Endothelial cell of umbilical vein (primary cell): Measurements from ENCODE around the gene PPP1R9A. TPM values are rescaled to one million over a fixed set of nuclear protein-coding genes. Genes with fewer than 3 reads are reported as not detected.

Source experiments
- BruUV-seq: library from RNA; stranded (reverse); fragments of 400-500 nt; replicated peaks from 2 replicates; lab custom pipeline; 2021; lab: Mats Ljungman, UMichigan
- CTCF ChIA-PET: fragments of 300-600, 350-600 bp; sonication (Branson Sonifier 250); formaldehyde crosslinking; loops from one replicate; lab custom pipeline; 2021; ENCODE audit warnings: antibody characterized with exemption, inconsistent platforms; lab: Charles Lee
- POLR2A ChIA-PET: fragments of 300-600, 350-600 bp; sonication (Branson Sonifier 250); formaldehyde crosslinking; loops from one replicate; lab custom pipeline; 2021; ENCODE audit warnings: antibody characterized with exemption, inconsistent platforms; lab: Charles Lee
- DNase-seq: peaks from one replicate; pipeline ENCODE4 v3.0.0-alpha.2; 2011; ENCODE audit warnings: low read depth, low spot score
- FAIRE-seq: peaks from 2 replicates; lab custom pipeline; 2011; peaks lifted over from hg19 to GRCh38; lab: Jason Lieb, UNC
- H2AFZ ChIP-seq: 2 replicates; pipeline ENCODE4 v1.6.0; 2012; ENCODE audit warnings: low read depth, low read length, control low read depth, inconsistent platforms
- H3K27ac ChIP-seq: 2 replicates; pipeline ENCODE4 v1.5.1; 2011; ENCODE audit warnings: low read depth, mild to moderate bottlenecking, control low read depth, low read length, moderate library complexity; ENCODE audit not compliant: insufficient read depth
- H3K27me3 ChIP-seq, 2 experiments: 2 replicates each; pipeline versions ENCODE4 v1.6.0 to v1.6.1; 2011; ENCODE audit warnings: low read length in 2 of 2, mixed read lengths in 1 of 2; ENCODE audit not compliant: control insufficient read depth in 2 of 2, insufficient read depth in 2 of 2
- H3K36me3 ChIP-seq, 2 experiments: 2 replicates in 1 of 2; 3 replicates in 1 of 2; pipeline ENCODE4 v1.5.1; 2011; ENCODE audit warnings: low read length in 2 of 2, mild to moderate bottlenecking in 1 of 2, moderate library complexity in 1 of 2; ENCODE audit not compliant: control insufficient read depth in 2 of 2, insufficient read depth in 2 of 2; ENCODE audit errors: extremely low read depth in 1 of 2
- H3K4me1 ChIP-seq: 3 replicates; pipeline ENCODE4 v1.5.1; 2011; ENCODE audit warnings: mild to moderate bottlenecking, low read length; ENCODE audit not compliant: control insufficient read depth, insufficient read depth; ENCODE audit errors: extremely low read depth
- H3K4me2 ChIP-seq: 2 replicates; pipeline ENCODE4 v1.6.1; 2011; ENCODE audit warnings: low read length, control low read depth, mixed read lengths; ENCODE audit not compliant: insufficient read depth
- H3K4me3 ChIP-seq, 3 experiments: fragments of 200-600 bp in 1 of 3; sonication (generic), shearing (Covaris generic) in 1 of 3; replicated peaks in 1 of 3; 2 replicates each; pipeline ENCODE4 v1.5.1; 2011 to 2016; ENCODE audit warnings: control low read depth in 3 of 3, low read length in 3 of 3, mild to moderate bottlenecking in 2 of 3, inconsistent platforms in 1 of 3, low read depth in 1 of 3, moderate library complexity in 1 of 3; ENCODE audit not compliant: insufficient read depth in 1 of 3
- H3K79me2 ChIP-seq: 2 replicates; pipeline ENCODE4 v1.6.0; 2012; ENCODE audit warnings: low read length, inconsistent platforms; ENCODE audit not compliant: control insufficient read depth, insufficient read depth
- H3K9ac ChIP-seq: replicated peaks from 2 replicates; pipeline ENCODE3; 2011; ENCODE audit warnings: low read length, control low read depth; ENCODE audit not compliant: insufficient read depth; ENCODE audit errors: extremely low read depth
- H3K9me1 ChIP-seq: replicated peaks from 3 replicates; pipeline ENCODE4 v1.6.0; 2011; ENCODE audit warnings: mild to moderate bottlenecking, low read length; ENCODE audit not compliant: control insufficient read depth, insufficient read depth; ENCODE audit errors: extremely low read depth
- H3K9me3 ChIP-seq: replicated peaks from 2 replicates; pipeline ENCODE4 v1.5.1; 2012; ENCODE audit warnings: low read length, inconsistent platforms; ENCODE audit not compliant: control insufficient read depth, insufficient read depth
- H4K20me1 ChIP-seq: replicated peaks from 2 replicates; pipeline ENCODE3; 2011; ENCODE audit warnings: mild to moderate bottlenecking, low read length; ENCODE audit not compliant: control insufficient read depth, insufficient read depth; ENCODE audit errors: extremely low read depth
- EZH2 ChIP-seq: IDR thresholded peaks from 2 replicates; pipeline ENCODE4 v1.6.1; 2012; ENCODE audit warnings: borderline replicate concordance, low read depth, mild to moderate bottlenecking, moderate library complexity, low read length, inconsistent platforms; ENCODE audit not compliant: severe bottlenecking
- FOS ChIP-seq: IDR thresholded peaks from 2 replicates; pipeline ENCODE4 v1.6.1; 2011; ENCODE audit warnings: mild to moderate bottlenecking, low read length, moderate library complexity, borderline replicate concordance; ENCODE audit not compliant: insufficient read depth
- GATA2 ChIP-seq: IDR thresholded peaks from 2 replicates; pipeline ENCODE4 v1.7.0; 2011; ENCODE audit warnings: low read depth, mild to moderate bottlenecking, moderate library complexity, mixed read lengths, low read length; ENCODE audit not compliant: insufficient read length, insufficient read depth
- JUN ChIP-seq: IDR thresholded peaks from 2 replicates; pipeline ENCODE4 v1.6.1; 2011; ENCODE audit warnings: borderline replicate concordance, low read depth; ENCODE audit not compliant: insufficient read length, insufficient read depth
- MYC ChIP-seq: IDR thresholded peaks from one replicate; pipeline ENCODE4 v1.6.1; 2011; ENCODE audit warnings: mild to moderate bottlenecking, low read depth, low read length
- POLR2A ChIP-seq: IDR thresholded peaks from 2 replicates; pipeline ENCODE4 v1.6.1; 2012; ENCODE audit warnings: low read depth, mild to moderate bottlenecking, control low read depth, low read length
- POLR2AphosphoS5 ChIP-seq: IDR thresholded peaks from 2 replicates; pipeline ENCODE4 v1.6.1; 2012; ENCODE audit warnings: low read depth, mild to moderate bottlenecking, control low read depth, low read length, moderate library complexity; ENCODE audit not compliant: insufficient read depth
- dilution Hi-C: fragments of 300-500 bp; cut with MboI; formaldehyde crosslinking; loops from one replicate; pipeline ENCODE4 v1.15.0; 2019; ENCODE audit warnings: low sequenced_read_pairs; ENCODE audit not compliant: extremely low pct_ligation_motif_present
- intact Hi-C: fragments of 100-400 bp; cut with micrococcal nuclease; formaldehyde crosslinking; loops from one replicate; pipeline ENCODE4 v1.10.0; 2022
- polyA plus RNA-seq, 4 experiments: library from polyadenylated mRNA; depleted of rRNA in 3 of 4; stranded (reverse) in 3 of 4; unstranded in 1 of 4; fragments of >200 nt; gene quantifications; 2 replicates each; pipeline versions ENCODE4 v1.2.1 to v1.2.3, GENCODE V29; 2011 to 2012; ENCODE audit warnings: missing spikeins in 1 of 4
- total RNA-seq: library from RNA; stranded (reverse); gene quantifications from 2 replicates; pipeline ENCODE4 v1.2.3, GENCODE V29; 2021
- TF ChIP-seq, protein P1 (sequence below), 2 donors: IDR thresholded peaks; 1 replicate in 1 of 2; 2 replicates in 1 of 2; pipeline ENCODE4 v1.5.1; 2011; ENCODE audit warnings: low read length in 2 of 2, mild to moderate bottlenecking in 2 of 2, moderate library complexity in 2 of 2, control low read depth in 1 of 2, inconsistent platforms in 1 of 2, low read depth in 1 of 2; ENCODE audit not compliant: insufficient read depth in 1 of 2; ENCODE audit errors: extremely low read depth in 1 of 2
- TF ChIP-seq, protein P2 (sequence below): IDR thresholded peaks from 2 replicates; pipeline ENCODE4 v1.6.1; 2011; ENCODE audit not compliant: insufficient read depth, insufficient read length

Gene PPP1R9A
- total and polyA plus RNA-seq, 2 donors (not counting 3 experiments of a cell fraction or from before 2014, with no cell fraction given) = 0.50 to 3.0 TPM

DNA sequence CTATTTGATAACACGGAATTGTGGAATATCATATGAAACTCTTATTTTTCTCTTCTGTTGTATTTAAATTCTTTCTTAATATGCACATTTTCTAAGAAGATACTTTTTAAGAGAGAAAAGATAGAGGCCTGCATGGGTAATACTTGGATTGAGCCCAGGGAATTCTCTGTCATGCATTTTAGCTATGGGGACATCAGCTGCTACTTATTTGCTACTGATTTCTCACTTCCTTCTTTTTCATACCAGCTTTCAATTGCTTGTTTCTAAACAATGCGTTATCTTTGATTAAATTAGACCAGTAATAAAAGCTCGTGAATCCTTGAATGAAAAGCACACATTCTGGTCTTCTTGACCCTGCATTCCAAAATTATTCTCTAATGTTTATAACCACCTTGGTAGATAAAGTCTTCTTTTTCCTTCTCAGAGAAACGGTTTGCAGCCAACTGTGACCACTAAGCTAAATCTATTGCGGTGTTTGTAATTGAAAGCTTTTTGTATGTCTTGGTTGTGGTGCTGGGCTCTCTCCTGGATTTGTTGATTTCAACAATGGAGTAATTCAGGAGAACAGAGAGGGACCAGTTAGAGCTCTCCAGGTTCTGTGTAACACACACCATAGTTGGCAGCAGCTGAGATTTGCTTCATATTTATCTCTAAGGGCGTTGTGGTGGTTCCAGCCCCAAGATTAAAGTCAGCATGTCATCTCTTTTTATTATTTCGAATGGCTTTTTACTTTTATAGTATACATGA lies 139.3 kb downstream of the PPP1R9A start:
- CTCF ChIA-PET = interaction anchor here (1.5 to 2.2 kb wide), 4 partner anchors 200 to 644 kb away, joined by 4 to 28 read pairs (median 5); no protein-coding TSS in a partner anchor

More for the DNA sequence above, 139.3 kb downstream of the PPP1R9A start:
- Histone ChIP-seq H3K36me3 (no peaks in the 10 kb centered on the region), H3K4me1 (no peaks in the 10 kb centered on the region), H3K27ac (no peak overlapping the region), H2AFZ (no peak overlapping the region), H3K9me1 (no peaks in the 10 kb centered on the region), H3K4me3 (no peak overlapping the region), H3K9me3 (no peaks in the 10 kb centered on the region), H4K20me1 (no peaks in the 10 kb centered on the region), H3K79me2 (no peaks in the 10 kb centered on the region), H3K4me2 (no peak overlapping the region), H3K9ac (no peak overlapping the region), H3K27me3 (no peaks in the 10 kb centered on the region)
- no TSS peak for BruUV-seq
- no peak for FAIRE-seq
- POLR2A ChIA-PET = no interaction called here
- intact Hi-C loops = loop anchor here (10.0 kb wide), 1 partner anchor 752 kb away; no protein-coding TSS in a partner anchor
- no peak for TF ChIP-seq JUN
- no peak for TF ChIP-seq POLR2A
- no peak for TF ChIP-seq MYC
- TF ChIP-seq POLR2AphosphoS5 = no peak
- no peak for TF ChIP-seq FOS
- TF ChIP-seq, protein P1, sequence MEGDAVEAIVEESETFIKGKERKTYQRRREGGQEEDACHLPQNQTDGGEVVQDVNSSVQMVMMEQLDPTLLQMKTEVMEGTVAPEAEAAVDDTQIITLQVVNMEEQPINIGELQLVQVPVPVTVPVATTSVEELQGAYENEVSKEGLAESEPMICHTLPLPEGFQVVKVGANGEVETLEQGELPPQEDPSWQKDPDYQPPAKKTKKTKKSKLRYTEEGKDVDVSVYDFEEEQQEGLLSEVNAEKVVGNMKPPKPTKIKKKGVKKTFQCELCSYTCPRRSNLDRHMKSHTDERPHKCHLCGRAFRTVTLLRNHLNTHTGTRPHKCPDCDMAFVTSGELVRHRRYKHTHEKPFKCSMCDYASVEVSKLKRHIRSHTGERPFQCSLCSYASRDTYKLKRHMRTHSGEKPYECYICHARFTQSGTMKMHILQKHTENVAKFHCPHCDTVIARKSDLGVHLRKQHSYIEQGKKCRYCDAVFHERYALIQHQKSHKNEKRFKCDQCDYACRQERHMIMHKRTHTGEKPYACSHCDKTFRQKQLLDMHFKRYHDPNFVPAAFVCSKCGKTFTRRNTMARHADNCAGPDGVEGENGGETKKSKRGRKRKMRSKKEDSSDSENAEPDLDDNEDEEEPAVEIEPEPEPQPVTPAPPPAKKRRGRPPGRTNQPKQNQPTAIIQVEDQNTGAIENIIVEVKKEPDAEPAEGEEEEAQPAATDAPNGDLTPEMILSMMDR (IDR thresholded peaks at IDR 0.05; ENCODE audit: extremely low read depth in 1 of 2, insufficient read depth in 1 of 2, low read depth in 1 of 2, low read length in 2 of 2) = no peak
- TF ChIP-seq, protein P2, sequence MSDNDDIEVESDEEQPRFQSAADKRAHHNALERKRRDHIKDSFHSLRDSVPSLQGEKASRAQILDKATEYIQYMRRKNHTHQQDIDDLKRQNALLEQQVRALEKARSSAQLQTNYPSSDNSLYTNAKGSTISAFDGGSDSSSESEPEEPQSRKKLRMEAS = no peak
- no peak for TF ChIP-seq EZH2
- no peak for TF ChIP-seq GATA2
- dilution Hi-C loops = no loop called here
- no peak for DNase-seq
